NB4 (cell line): ENCODE measurements around the gene F5.

Experiments
- CTCF ChIP-seq: IDR thresholded peaks from one replicate; pipeline ENCODE4 v1.5.1; 2012; ENCODE audit warnings: low read depth, low read length
- MAX ChIP-seq: IDR thresholded peaks from 2 replicates; pipeline ENCODE4 v1.6.1; 2011; ENCODE audit warnings: low read depth, low read length
- MYC ChIP-seq: IDR thresholded peaks from 2 replicates; pipeline ENCODE4 v1.6.1; 2011; ENCODE audit warnings: low read depth, low read length
- POLR2A ChIP-seq: IDR thresholded peaks from 2 replicates; pipeline ENCODE4 v1.6.1; 2011; ENCODE audit warnings: mild to moderate bottlenecking; ENCODE audit not compliant: insufficient read length; ENCODE audit errors: extremely low read depth

- no peak for TF ChIP-seq CTCF
- no peak for TF ChIP-seq POLR2A
- TF ChIP-seq MYC = peak; percentile 72
- peak; percentile 86 for TF ChIP-seq MAX
These were observed 101.4 kb downstream of the F5 start for GRCh38 chr1:169484683-169485430.
